HUDEP-2 (cell line): ENCODE results near the gene NELFA.
"Not testable (repeated sequence)": the region's sequence is repeated elsewhere in the genome, so short reads cannot be mapped to it uniquely, and the experiment has no call there.

Source experiments
- DNase-seq, 76 experiments: peaks; one replicate each; lab custom pipeline; 2025; ENCODE audit not compliant: unreplicated experiment in 76 of 76; lab: John Stamatoyannopoulos, UW

The NELFA gene

DNA sequence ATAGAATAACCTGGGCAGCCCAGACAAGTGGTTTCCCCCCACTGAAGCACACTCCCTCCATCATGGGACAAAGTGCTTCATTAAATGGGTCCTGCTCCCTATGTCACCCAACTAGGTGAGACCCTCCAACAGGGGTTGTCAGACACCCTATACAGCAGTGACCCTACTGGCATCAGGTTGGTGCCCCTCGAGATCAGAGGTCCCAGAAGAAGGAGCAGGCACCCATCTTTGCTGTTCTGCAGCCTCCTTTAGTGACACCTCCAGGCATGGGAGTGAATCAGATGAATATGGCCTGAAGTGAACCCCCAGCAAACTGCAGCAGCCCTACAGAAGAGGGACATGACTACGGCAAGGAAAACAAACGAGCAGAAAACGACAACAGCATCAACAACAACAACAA, 11.1 kb downstream of the NELFA start:
- DNase-seq: no peak

DNA sequence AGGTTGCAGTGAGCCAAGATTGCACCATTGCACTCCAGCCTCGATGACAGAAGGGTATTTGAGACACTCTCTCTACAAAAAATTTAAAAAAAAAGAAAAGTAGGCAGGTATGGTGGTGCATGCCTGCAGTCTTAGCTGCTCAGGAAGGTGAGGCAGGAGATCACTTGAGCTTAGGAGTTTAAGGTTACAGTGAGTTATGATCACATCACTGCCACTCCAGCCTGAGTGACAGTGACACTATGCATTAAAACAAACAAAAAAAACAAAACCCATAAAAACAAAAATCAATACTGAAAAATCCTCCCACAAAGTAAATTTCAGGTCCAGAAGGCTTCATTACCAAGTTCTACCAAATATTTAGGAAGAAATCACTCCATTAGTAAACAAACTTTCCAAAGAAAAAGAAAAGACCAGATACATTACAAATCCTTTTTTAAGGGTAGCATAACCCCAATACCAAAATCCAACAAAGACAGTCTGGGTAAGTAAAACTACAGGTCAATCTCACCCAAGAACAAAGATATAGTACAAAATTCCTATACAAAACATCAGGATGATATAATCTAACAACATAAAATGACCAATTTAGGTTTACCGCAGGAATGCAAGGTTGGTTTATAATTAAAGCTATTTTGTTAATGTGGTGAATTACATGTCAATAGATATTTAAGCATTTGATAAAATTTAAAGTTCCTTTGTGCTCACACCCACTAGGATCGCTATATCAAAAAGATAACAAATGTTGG, 11.7 kb downstream of the NELFA start:
- DNase-seq: no peak

DNA sequence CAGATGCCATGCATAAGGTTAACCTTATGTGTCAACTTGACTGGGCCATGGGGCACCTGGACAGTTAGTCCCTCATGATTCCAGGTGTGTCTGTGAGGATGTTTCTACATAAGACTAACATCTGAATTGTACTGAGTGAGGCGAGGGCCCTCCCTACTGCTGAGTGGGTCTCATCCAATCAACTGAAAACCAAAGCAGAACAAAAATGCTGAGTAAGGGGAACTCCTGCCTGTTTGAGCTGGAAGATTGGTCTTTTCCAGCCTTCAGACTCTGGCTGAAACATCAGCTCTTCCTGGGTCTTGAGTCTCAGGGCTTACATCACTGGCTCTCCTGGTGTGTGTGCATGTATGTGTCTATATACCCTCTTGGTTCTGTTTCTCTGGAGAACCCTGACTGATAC, 13.8 kb downstream of the NELFA start:
- no peak for DNase-seq

DNA sequence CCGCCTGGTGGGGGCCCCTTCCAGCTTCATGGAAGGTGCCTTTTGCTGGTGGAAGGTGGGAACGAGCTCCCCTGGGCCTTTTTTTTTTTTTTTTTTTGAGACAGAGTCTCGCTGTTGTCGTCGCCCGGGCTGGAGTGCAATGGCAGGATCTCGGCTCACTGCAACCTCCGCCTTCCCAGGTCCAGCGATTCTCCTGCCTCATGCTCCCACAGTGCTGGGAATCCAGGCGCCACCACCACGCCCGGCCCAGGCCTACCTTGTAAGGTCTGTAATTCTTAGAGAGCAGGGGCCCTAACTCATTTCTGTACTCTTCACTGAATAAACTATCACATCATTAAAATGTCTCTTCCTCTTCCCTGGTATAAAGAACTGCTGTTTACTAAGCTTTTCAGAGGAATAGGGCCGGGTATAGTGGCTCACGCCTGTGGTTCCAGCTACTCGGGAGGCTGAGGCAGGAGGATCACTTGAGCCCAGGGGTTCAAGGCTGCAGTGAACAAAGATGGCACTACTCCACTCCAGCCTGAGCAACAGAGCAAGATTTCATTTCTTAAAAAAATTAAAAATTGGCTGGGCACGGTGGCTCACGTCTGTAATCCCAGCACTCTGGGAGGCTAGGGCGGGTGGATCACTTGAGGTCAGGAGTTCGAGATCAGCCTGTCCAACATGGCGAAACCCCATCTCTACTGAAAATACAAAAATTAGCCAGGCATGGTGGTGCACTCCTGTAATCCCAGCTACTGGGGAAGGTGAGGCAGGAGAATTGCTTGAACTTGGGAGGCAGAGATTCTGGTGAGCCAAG, 14.9 kb downstream of the NELFA start:
- not testable (repeated sequence) for DNase-seq

DNA sequence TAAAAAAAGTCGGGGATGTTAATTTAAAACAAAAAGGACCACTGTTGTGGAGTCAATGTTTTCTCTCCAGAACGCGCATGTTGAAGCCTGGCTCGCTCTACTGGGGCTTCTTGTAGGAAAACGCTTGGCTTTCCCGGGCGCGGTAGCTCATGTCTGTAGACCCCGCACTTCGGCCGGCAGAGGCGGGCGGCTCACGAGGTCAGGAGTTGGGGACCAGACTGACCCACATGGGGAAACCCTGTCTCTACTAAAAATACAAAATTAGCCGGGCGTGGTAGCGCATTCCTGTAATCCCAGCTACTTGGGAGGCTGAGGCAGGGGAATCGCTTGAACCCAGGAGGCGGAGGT, 15.6 kb downstream of the NELFA start:
- no peak for DNase-seq

DNA sequence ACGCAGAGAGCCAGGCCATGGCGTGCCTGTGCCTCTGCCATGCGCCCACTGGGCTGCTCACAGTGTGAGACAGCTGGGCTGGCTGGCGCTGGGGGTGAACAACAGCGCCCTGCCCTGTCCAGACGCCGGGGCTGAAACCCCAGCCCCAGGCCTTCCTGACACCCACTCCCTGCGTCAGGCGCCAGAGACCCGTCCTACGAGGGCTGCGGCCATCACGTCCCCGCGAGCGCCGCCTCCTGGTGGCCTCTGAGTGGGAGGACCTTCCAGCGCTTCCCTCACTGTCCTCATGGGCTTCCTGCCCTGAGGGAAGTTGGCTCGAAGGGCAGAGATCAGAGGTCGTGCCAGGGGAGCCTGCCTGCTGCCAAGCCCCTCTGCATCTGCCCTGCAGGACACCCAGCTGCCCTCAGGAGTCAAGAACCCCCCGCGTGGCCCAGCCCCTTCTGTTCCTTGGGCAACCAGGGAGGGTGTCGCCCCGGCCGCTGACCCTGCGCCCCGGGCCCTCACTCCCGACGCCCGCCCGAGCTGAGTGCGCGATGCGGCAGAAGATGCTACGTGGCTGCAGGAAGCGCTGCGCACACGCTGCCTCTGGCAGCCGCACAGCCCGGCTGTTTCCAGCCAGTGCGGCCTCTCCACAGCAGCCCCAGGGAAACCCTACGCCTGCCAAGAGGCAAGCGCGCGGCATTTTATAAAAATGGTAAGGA, 16.2 kb downstream of the NELFA start:
- DNase-seq: no peak

DNA sequence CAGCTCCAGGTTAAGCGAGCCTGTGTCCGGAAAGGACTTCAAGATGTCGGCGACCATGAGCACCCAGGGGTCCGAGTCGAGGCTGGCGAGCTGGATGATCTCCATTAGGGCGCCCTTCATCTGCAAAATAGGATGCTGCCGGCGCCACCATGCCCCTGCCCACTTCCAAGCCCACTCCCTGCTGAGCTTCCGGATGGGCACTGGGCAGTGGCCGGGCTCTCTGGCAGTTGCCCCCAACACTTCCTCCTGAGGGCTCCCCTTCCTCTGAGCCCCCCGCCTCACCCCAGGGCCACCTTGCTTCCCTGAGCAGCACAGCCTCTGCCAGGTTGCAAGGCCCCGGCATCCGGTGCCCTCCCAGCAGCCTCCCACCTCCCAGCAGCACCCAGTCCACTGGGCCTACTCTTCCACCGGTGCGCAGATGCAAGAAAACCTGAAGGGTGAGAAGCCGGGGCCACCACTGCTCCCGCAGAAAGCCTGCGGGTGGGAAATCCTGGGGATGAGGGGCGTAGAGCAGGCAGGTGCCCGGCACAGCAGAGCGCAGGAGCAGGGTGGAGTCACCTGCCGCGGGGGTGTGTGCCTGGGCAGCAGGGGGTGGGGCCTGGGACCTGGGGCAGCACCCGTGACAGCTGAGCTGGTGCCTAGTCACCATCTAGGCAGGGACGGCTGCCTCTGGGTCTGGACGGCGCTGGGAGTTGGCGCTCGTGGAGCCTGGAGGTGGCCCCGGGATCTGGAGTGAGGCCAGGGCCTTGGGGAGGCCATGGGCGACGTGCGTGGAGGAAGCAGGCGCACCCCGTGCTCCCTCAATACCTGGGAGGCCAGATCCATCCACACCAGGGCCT, 17.0 kb downstream of the NELFA start:
- no peak for DNase-seq

DNA sequence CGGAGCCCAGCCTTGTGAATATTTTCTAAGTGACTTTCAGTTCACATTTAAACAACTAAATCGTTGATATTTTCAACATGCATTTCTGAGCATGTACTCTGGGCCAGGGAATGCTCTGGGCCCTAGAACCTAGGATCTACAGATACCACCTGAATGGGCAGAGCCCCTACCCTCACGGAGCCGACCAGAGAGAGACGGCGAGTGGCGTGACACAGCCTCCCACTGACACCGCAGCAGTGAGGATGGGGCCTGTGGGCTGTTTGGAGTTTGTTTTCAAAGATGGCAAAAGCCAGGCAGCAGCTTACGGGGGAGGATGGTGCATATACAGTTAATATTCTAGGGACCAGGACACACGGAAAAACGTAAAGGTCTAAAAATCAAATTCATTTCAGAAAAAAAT, 17.7 kb downstream of the NELFA start:
- DNase-seq: no peak

DNA sequence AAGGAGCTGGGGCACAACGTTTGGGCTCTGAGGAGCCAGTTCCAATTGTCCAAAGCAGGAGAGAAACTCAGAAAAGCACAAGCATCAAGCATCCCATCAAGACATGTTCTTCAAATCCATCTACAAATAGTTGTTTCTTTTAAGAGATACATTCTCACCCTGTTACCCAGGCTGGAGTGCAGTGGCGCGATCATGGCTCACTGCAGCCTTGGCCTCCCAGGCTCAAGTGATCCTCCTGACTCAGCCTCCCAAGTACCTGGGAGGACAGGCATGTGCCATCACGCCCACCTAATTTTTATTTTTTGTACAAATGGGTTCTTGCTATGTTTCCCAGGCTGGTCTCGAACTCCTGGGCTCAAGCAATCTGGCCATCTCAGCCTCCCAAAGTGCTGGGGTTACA, 18.1 kb downstream of the NELFA start:
- DNase-seq: no peak

DNA sequence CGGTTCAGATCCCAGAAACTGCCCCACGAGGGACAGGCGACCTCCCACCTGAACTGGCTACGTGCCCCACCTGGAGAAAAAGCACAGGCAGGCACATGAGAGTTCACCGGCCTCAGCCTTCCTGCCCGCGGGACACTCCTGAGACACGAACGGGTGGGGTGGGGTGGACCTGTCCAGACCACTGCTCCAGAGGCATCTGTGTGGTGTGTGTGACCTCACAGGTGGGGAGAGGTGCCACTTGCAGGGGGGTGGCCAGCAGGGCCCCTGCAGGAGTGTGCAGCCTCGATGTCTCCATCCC, 18.5 kb downstream of the NELFA start:
- DNase-seq: no peak

DNA sequence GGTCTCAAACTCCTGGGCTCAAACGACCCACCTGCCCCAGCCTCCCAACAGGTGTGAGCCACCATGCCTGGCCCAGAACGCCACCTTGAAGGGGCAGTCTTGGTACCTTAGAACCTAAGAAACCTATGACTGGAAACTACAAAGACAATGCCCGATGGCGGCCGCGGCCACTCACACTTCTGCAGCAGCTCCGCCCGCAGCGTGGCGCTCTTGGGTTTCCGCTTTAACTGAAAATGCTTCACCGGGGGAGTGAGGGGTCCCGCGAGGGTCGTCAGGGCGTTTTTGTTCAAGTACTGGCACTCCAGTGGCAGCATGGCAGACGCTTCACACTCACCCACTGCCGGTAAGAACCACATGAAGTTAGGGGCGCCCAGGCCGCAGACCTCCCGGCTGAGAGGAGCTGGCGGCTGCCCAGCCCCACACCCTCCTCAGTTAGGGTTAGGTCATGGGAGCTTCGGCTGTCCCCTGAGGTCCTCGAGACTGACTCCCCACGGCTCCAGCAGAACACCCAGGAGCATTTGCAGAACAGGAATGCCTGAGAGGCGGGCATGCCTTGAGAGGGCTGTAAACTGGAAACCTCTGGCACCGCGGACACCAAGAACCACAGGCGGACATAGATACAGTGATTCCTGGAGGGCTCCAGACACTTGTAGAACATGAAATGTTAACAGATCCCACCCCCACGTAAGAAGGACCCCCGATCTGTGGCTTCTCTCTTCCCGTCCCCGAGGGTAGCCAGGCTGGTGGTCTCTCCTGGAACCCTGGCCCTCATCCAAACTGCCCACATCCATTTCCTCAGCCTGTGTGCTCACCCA, 19.0 kb downstream of the NELFA start:
- DNase-seq: no peak

DNA sequence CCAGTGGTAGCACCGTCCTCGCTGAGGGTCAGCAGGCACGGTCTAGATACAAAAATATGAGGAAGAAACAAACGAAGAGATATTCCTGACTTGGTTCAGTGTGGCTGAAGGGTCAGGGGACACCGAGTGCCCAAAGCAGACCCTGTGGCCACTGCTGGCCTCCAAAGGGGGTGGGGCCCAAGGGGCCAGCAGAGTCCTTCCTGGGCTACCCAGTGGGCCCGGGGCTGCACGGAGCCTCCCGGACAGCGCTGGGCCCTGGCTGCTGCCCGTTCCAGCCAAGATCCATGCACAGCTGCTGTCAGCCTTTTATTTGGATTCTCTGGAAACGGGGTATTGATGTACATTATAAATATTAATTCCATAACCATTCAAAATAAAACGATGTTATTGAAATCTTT, 20.4 kb downstream of the NELFA start:
- no peak for DNase-seq

DNA sequence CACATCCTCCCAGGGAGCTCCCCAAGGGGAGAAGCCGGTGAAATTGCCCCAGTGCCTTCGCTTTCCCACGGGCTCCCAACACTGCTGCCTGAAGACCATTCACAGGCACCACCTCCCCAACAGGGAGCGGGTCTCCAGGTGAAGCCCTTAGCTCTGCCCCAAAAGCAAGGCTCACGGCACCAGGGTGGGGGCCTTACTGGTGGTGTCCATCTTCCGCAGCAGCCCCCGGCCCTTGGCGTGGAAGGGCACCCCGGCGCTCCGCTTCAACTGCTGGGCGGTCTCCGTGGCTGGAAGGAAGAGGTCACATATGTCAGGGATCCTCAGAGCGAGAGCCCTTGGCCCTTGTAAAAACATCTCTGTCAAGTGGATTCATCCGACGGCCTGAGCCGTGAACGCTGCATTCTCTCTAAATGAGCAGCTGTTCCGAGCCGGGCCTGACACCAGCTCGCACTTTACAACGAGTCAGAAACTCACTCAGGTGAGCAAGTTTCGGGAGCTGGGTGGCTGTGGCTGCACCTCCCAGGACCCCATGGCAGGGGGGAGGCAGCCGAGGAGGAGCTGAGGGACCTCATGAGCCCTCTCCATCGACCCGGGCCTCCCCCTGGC, 20.9 kb downstream of the NELFA start:
- DNase-seq: no peak

DNA sequence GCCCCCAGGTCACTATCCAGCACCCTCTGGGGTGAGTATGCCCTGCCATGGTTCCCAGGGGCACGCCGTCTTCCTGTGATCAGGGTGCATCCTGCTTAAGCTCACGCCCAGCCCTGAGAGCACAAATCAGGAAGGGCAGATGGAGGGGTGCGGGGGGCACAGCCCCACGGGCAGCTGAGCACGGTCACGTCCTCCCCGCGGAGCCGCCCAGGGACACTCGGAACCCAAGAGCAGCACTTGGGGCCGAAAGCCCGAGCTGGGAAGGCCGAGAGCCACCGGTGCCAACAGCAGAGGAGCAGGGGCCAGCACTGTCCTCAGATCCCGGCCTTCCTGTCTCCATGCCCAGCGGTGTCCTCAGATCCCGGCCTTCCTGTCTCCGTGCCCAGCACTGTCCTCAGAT, 21.5 kb downstream of the NELFA start:
- no peak for DNase-seq

DNA sequence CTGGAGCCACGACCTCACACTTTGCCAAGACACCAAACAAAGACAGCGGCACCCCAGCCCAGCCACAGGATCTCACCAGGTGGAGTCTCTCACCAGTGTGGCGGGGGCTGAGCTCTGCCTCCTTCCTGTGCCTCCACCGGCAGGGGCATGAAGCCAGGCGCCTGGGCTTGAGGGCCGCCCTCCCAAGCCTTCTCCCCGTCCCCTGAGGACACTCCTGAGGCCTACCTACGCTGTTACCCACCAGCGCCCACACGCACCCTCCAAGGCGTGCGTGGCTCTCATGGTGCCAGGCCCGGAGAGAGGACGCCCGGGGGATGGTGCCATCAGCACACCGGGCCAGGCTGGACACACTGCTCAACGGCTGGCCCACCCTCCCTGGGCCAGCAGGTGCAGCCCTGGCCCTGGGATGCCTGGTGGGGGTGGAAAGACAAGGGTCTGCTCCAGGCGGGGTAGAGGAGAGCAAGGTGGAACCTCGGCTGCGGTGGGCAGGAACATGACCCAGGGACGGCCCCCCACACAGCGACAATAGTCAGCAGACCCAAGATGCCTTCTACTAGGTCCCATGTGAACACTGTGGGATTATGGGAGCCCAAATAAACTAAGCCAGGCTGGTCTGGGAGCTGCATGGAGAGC, 22.1 kb downstream of the NELFA start:
- DNase-seq: no peak

DNA sequence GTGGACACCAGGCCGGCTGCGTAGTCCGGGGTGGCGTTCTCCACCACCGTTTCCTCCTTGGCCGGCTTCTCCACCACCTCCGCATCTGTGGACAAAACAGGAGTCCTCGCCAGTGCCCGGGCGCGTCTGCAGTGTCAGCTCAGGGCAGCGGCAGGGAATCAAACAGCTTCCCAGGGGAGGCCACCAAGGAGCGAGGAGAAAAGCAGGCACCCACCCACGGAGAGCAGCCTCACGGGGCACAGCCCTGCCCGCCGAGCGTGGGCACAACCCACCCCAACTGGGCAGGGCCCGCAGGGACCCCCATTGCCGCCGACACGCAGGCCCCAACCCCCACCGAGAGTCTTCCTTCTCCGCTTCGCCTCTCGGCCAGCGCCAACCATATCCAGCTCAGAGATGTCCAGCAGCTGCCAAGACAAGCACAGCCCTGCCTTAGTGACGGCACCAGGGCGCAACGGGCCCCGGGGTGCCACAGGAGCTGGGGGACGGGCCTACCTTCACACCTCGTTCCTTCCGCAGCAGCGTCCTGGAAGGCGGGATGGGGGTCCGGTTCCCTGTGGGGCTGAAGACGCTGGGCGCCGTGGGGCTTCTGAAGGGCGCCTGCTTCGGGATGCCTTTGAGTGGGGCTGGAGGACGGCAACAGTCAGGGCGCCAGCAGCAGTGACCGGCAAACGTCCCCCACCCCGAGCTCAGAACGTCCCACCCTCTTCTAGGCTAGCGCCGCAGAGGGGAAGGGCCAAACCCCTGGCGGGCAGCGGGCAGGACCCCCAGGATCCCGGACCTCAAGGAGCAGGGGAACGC, 22.8 kb downstream of the NELFA start:
- no peak for DNase-seq

DNA sequence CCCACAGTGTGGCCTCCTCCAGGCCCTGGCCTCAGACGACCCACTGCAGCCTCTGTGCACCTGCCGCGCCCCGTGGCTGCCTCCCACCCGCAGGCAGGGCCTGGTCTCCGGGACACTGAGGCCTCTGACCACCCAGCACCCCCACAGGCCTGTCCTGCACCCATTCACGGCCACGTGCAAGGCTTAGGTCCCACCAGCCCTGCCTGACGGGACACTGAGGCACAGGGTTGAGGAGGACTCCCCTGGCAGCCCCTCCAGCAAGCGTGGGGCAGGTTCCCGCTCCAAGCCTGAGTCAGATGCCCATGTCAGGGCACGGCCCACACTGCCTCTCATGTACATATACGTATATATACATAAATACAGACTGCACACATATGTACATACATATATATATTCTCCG, 23.5 kb downstream of the NELFA start:
- no peak for DNase-seq

DNA sequence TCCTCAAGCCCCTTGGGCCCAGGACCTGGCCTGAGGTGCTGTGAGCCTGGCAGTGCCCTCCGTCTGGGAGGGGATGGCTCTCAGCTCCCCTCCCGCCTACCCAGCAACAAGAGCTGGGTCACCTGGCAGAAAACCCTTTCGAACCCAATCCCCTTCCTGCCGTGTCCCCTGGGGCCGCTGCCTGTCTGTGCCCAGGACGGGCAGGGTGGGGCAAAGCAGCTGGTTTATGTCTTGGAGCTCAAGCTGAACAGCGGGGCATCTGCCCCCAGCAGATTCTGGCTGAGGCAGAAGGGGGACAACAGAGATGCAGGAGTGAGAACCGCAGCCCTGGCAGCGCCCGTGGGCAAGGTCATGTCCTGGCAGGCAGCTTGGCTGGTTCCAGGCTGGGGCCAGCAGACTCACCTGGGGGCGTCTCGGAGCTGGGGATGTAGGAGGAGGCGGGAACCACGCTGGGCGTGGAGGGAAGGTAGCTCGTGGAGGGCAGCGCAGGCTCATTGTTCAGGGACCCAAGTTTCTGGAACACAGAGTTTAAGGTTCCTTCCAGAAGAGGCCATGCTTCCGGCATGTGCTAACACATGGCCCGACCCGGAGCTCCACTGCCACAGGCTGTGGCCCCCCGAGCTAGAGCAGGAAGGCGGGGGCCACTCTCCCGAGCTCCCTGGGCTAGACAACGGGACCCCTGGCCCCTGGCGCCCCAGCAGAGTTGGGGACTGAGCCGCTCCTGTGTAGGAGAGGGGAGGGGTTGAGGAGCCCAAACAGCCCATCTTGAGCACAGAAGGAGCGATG, 24.2 kb downstream of the NELFA start:
- no peak for DNase-seq
